Measurements from ENCODE around the gene SLC31A1. TPM values are rescaled to one million over a fixed set of nuclear protein-coding genes. Genes with fewer than 3 reads are reported as not detected.

The SLC31A1 gene
- total and polyA plus RNA-seq, 4 donors: 18.7 to 22.9 (median 19.5) TPM

DNA sequence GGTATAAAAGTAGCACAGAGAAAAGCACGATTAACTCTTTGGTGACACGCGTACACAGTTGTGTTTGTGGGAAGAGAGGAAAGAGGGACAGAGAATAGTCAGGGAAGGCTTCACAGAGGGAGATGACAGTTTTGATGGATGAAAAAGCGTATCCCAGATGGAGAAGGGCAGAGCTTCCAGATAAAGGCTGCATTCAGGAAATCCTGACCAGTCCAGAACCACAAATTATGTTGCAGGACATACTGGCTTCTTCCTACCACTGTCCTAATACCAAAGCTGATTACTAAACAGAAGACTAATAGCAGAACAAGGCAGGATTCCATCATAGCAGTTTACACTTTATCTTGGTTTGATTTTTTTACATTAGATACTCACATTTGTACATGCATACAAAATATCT, 36.1 kb upstream of the SLC31A1 start:
- H3K27ac ChIP-seq (ENCODE audit: low read depth, low read length): no peak overlapping the region

DNA sequence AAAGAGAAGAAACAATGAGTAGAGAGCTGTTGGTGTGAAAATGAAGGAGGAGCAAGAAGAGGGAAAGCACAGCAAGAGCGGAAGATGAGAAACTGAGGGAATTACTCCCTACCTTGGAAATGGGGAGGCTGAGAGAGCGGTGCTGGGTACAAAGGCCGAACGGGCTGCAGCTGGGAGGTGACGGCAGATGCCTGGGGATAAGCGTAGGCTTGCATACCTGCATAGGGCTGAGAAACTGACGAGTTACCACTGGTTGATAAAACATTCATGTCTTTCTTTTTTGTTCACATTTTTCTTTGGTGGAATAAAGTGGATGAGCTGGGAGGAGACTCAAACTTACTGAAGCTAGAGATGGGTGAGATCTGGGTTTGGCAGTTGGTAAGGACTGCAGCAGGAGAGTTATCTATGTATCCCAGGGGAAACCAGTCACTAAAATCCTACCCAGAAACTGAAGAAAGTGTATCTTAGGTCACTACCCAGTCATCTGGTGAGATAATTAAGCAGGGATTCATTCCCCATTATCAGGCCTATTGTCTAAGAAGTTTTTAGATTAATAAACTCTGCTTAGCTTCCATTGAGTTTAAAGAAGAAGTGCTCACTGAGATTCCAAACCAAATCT, 35.1 kb upstream of the SLC31A1 start:
- 97% methylated on average over 6 of the region's 7 CpGs for WGBS (ENCODE audit: insufficient coverage)

More for the DNA sequence above, 36.1 kb upstream of the SLC31A1 start:
- no peaks in the 10 kb centered on the region for H3K9me3 ChIP-seq (ENCODE audit: control insufficient read depth, insufficient read depth, low read length)
- no peak for DNase-seq (ENCODE audit: low read depth in 4 of 6, low spot score in 6 of 6)
- H3K27me3 ChIP-seq (ENCODE audit: control insufficient read depth, insufficient read depth, low read length): no peaks in the 10 kb centered on the region
- H3K4me1 ChIP-seq (ENCODE audit: control insufficient read depth, insufficient read depth, low read length): no peaks in the 10 kb centered on the region
- no peak overlapping the region for H3K4me3 ChIP-seq (ENCODE audit: low read depth, low read length)
- H3K36me3 ChIP-seq (ENCODE audit: control insufficient read depth, insufficient read depth, low read length): peaks cover 44% of the 10 kb centered on the region
- 87% methylated on average over 3 of the region's 4 CpGs for WGBS (ENCODE audit: insufficient coverage)

GRCh38 chr9:113187929-113188595, 33.3 kb upstream of the SLC31A1 start:
- WGBS (ENCODE audit: insufficient coverage): 88% methylated on average over 9 of the region's 9 CpGs
- Histone ChIP-seq H3K27ac (ENCODE audit: low read depth, low read length) (no peak overlapping the region), H3K27me3 (ENCODE audit: control insufficient read depth, insufficient read depth, low read length) (no peaks in the 10 kb centered on the region), H3K9me3 (ENCODE audit: control insufficient read depth, insufficient read depth, low read length) (no peaks in the 10 kb centered on the region), H3K4me3 (ENCODE audit: low read depth, low read length) (no peak overlapping the region), H3K36me3 (ENCODE audit: control insufficient read depth, insufficient read depth, low read length) (peaks cover 29% of the 10 kb centered on the region), H3K4me1 (ENCODE audit: control insufficient read depth, insufficient read depth, low read length) (no peaks in the 10 kb centered on the region)
- peak in 1 of 6 donors; percentile 3 for DNase-seq (ENCODE audit: low read depth in 4 of 6, low spot score in 6 of 6)

More for the DNA sequence above, 35.1 kb upstream of the SLC31A1 start:
- H3K4me3 ChIP-seq (ENCODE audit: low read depth, low read length): no peak overlapping the region
- no peak for DNase-seq (ENCODE audit: low read depth in 4 of 6, low spot score in 6 of 6)
- H3K27me3 ChIP-seq (ENCODE audit: control insufficient read depth, insufficient read depth, low read length): no peaks in the 10 kb centered on the region
- H3K27ac ChIP-seq (ENCODE audit: low read depth, low read length): no peak overlapping the region
- no peaks in the 10 kb centered on the region for H3K9me3 ChIP-seq (ENCODE audit: control insufficient read depth, insufficient read depth, low read length)
- H3K36me3 ChIP-seq (ENCODE audit: control insufficient read depth, insufficient read depth, low read length): peaks cover 37% of the 10 kb centered on the region
- no peaks in the 10 kb centered on the region for H3K4me1 ChIP-seq (ENCODE audit: control insufficient read depth, insufficient read depth, low read length)

DNA sequence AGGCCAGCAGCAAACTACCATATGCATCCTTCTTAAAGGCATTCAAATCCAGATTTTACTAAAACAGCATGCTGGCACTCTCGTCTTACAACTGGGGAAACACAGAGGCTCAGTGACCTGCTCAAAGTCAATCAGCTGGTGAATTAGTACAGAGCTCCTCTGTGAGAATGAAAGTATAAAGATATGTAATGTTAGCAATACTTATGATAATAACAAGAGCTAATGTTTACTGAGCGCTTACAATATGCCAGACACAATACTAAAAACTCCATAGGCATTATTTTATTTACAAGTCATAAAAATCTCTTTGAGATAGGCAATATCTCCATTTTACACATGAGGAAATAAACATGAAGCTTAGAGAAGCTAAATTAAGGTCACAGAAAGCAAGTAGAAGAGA, 28.9 kb upstream of the SLC31A1 start:
- no peaks in the 10 kb centered on the region for H3K9me3 ChIP-seq (ENCODE audit: control insufficient read depth, insufficient read depth, low read length)
- DNase-seq (ENCODE audit: low read depth in 4 of 6, low spot score in 6 of 6): no peak
- peaks cover 11% of the 10 kb centered on the region for H3K36me3 ChIP-seq (ENCODE audit: control insufficient read depth, insufficient read depth, low read length)
- no peaks in the 10 kb centered on the region for H3K4me1 ChIP-seq (ENCODE audit: control insufficient read depth, insufficient read depth, low read length)
- no CpG with 5 or more reads among the region's 2 CpGs for WGBS (ENCODE audit: insufficient coverage)
- H3K27ac ChIP-seq (ENCODE audit: low read depth, low read length): no peak overlapping the region
- H3K27me3 ChIP-seq (ENCODE audit: control insufficient read depth, insufficient read depth, low read length): no peaks in the 10 kb centered on the region
- no peak overlapping the region for H3K4me3 ChIP-seq (ENCODE audit: low read depth, low read length)

- Histone ChIP-seq H3K9me3 (ENCODE audit: control insufficient read depth, insufficient read depth, low read length) (no peaks in the 10 kb centered on the region), H3K27ac (ENCODE audit: low read depth, low read length) (no peak overlapping the region), H3K27me3 (ENCODE audit: control insufficient read depth, insufficient read depth, low read length) (no peaks in the 10 kb centered on the region), H3K4me1 (ENCODE audit: control insufficient read depth, insufficient read depth, low read length) (no peaks in the 10 kb centered on the region), H3K36me3 (ENCODE audit: control insufficient read depth, insufficient read depth, low read length) (peaks cover 20% of the 10 kb centered on the region), H3K4me3 (ENCODE audit: low read depth, low read length) (no peak overlapping the region)
- 100% methylated on average over 3 of the region's 4 CpGs for WGBS (ENCODE audit: insufficient coverage)
- no peak for DNase-seq (ENCODE audit: low read depth in 4 of 6, low spot score in 6 of 6)
Observed at GRCh38 chr9:113199683-113200329, 21.5 kb upstream of the SLC31A1 start.

DNA sequence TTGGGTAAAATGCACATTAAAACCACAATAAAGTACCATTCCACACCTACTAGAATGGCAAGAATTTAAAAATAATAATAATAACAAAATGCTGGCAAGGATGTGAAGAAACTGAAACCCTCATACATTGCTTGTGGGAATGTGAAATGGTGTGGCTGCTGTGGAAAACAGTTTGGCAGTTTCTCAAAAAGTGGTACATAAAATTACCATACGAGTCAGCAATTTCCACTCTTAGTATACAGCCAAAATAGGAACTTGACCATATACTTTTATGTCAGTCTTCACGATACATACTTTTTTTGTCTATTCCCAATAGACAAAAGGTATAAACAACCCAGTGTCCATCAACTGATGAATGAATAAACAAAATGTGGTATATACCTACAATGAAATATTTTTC, 15.9 kb upstream of the SLC31A1 start:
- Histone ChIP-seq H3K4me3 (ENCODE audit: low read depth, low read length) (no peak overlapping the region), H3K27me3 (ENCODE audit: control insufficient read depth, insufficient read depth, low read length) (no peaks in the 10 kb centered on the region), H3K36me3 (ENCODE audit: control insufficient read depth, insufficient read depth, low read length) (peaks cover 24% of the 10 kb centered on the region), H3K9me3 (ENCODE audit: control insufficient read depth, insufficient read depth, low read length) (no peaks in the 10 kb centered on the region), H3K27ac (ENCODE audit: low read depth, low read length) (no peak overlapping the region), H3K4me1 (ENCODE audit: control insufficient read depth, insufficient read depth, low read length) (no peaks in the 10 kb centered on the region)
- no peak for DNase-seq (ENCODE audit: low read depth in 4 of 6, low spot score in 6 of 6)
- WGBS (ENCODE audit: insufficient coverage): no CpG with 5 or more reads among the region's 2 CpGs

GRCh38 chr9:113205861-113206260, 15.5 kb upstream of the SLC31A1 start:
- Histone ChIP-seq H3K27me3 (ENCODE audit: control insufficient read depth, insufficient read depth, low read length) (no peaks in the 10 kb centered on the region), H3K4me3 (ENCODE audit: low read depth, low read length) (no peak overlapping the region), H3K4me1 (ENCODE audit: control insufficient read depth, insufficient read depth, low read length) (no peaks in the 10 kb centered on the region), H3K27ac (ENCODE audit: low read depth, low read length) (no peak overlapping the region), H3K36me3 (ENCODE audit: control insufficient read depth, insufficient read depth, low read length) (peaks cover 27% of the 10 kb centered on the region), H3K9me3 (ENCODE audit: control insufficient read depth, insufficient read depth, low read length) (no peaks in the 10 kb centered on the region)
- no CpG with 5 or more reads among the region's 1 CpG for WGBS (ENCODE audit: insufficient coverage)
- no peak for DNase-seq (ENCODE audit: low read depth in 4 of 6, low spot score in 6 of 6)

GRCh38 chr9:113210815-113211214, 10.5 kb upstream of the SLC31A1 start:
- DNase-seq (ENCODE audit: low read depth in 4 of 6, low spot score in 6 of 6): no peak
- Histone ChIP-seq H3K27ac (ENCODE audit: low read depth, low read length) (no peak overlapping the region), H3K36me3 (ENCODE audit: control insufficient read depth, insufficient read depth, low read length) (peaks cover 24% of the 10 kb centered on the region), H3K27me3 (ENCODE audit: control insufficient read depth, insufficient read depth, low read length) (no peaks in the 10 kb centered on the region), H3K4me1 (ENCODE audit: control insufficient read depth, insufficient read depth, low read length) (no peaks in the 10 kb centered on the region), H3K9me3 (ENCODE audit: control insufficient read depth, insufficient read depth, low read length) (no peaks in the 10 kb centered on the region), H3K4me3 (ENCODE audit: low read depth, low read length) (no peak overlapping the region)
- 99% methylated on average over 9 of the region's 10 CpGs for WGBS (ENCODE audit: insufficient coverage)

DNA sequence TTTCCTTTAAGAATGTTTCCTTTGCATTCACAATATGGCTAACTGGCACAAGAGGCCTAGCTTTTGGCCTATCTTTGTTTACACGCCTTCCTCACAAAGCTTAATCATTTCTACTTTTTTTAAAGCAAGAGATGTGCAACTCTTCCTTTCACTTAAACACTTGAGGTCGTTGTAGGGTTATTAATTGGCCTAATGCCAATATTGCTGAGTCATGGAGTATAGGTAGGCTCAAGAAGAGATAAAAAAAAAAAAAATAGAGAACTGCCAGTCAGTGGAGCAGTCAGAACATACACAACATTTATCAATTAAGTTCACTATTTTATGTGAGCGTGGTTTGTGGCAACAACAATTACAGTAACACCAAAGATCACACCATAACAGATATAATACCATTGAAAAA, 6.2 kb upstream of the SLC31A1 start:
- Histone ChIP-seq H3K9me3 (ENCODE audit: control insufficient read depth, insufficient read depth, low read length) (no peaks in the 10 kb centered on the region), H3K4me1 (ENCODE audit: control insufficient read depth, insufficient read depth, low read length) (no peaks in the 10 kb centered on the region), H3K36me3 (ENCODE audit: control insufficient read depth, insufficient read depth, low read length) (peaks cover 8% of the 10 kb centered on the region), H3K27ac (ENCODE audit: low read depth, low read length) (no peak overlapping the region), H3K27me3 (ENCODE audit: control insufficient read depth, insufficient read depth, low read length) (no peaks in the 10 kb centered on the region), H3K4me3 (ENCODE audit: low read depth, low read length) (no peak overlapping the region)
- no CpG with 5 or more reads among the region's 3 CpGs for WGBS (ENCODE audit: insufficient coverage)
- DNase-seq (ENCODE audit: low read depth in 4 of 6, low spot score in 6 of 6): no peak

GRCh38 chr9:113216406-113216805, 4.9 kb upstream of the SLC31A1 start:
- H3K9me3 ChIP-seq (ENCODE audit: control insufficient read depth, insufficient read depth, low read length): no peaks in the 10 kb centered on the region
- no peak overlapping the region for H3K27ac ChIP-seq (ENCODE audit: low read depth, low read length)
- H3K4me1 ChIP-seq (ENCODE audit: control insufficient read depth, insufficient read depth, low read length): no peaks in the 10 kb centered on the region
- H3K36me3 ChIP-seq (ENCODE audit: control insufficient read depth, insufficient read depth, low read length): no peaks in the 10 kb centered on the region
- WGBS (ENCODE audit: insufficient coverage): 84% methylated on average over 3 of the region's 3 CpGs
- H3K4me3 ChIP-seq (ENCODE audit: low read depth, low read length): no peak overlapping the region
- DNase-seq (ENCODE audit: low read depth in 4 of 6, low spot score in 6 of 6): no peak
- H3K27me3 ChIP-seq (ENCODE audit: control insufficient read depth, insufficient read depth, low read length): no peaks in the 10 kb centered on the region
